ENCODE data around the gene ERFE.

Gene ERFE

DNA sequence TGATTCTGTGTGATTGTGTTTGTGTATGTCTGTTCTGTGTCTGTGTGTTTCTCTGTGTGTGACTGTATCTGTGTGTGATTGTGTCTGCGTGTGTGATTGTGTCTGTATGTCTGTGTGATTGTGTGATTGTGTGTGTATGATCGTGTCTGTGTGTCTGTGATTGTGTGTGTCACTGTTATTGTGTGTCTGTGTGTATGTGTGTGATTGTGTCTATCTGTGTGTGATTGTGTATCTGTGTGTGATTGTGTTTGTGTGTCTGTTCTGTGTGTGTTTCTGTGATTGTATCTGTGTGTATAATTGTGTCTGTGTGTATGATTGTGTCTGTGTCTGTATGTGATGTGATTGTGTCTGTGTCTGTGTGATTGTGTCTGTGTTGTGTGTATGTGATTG, 32.0 kb upstream of the ERFE start:
- DNase-seq = no peak

DNA sequence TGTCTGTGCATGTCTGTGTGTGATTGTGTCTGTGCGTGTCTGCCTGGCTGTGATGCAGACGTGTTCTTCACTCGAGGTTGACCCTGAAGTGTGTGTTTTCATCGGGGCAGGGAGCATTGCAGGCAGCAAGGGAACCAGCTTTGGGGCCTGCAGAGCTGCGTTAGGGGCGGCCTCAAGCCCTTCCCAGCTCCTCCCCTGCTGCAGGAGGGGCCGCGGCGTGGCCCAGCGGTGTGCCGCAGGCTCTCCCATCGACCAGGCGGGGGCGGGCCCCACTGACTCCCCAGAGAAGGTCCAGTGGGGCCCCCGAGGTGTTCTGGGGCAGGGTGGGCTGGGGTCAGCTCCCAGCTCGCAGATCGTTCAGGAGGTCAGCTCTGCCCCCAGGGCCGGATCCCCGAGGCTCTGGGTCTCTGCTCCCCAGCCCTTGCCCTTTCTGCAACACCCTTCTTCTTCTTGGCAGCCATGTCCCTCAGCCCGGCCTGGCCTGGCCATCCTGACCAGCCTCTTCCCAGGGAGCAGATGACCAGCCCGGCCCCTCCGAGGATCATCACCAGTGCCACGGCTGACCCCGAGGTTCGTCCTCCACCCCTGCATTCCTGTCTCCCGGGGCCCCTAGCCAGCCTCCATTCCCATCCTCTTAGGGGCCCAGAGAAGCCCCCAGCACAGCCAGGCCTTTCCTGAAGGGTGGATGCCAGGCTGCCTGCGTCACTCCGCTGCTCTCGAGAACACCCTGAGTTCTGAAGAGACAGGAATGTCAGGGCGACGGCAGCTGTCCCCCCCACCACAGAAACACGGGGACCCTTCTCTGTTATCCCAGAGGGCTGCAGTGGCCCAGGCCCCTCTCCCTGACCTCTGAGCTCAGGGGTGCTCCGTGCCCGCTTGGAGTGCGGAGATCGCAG, 31.4 kb upstream of the ERFE start:
- no peak for DNase-seq

DNA sequence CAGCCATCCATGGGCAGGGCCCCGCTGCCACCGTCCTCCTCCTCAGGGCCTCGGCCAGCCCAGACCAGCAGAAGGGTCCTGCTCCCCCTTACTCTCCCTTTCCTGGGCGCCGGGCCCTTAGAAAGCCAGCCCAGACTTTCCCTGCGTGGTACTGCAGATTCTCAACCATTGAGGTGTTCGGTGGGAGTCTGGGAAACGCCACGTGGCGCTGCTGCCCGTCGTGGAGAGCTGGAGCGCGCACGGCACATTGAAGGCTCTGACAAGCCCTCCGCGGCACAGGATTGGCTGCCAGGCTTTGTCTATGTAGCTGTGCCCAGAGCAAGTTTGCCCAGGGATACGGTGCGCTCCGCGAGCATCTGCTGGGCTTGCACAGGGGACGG, 30.7 kb upstream of the ERFE start:
- no peak for DNase-seq

DNA sequence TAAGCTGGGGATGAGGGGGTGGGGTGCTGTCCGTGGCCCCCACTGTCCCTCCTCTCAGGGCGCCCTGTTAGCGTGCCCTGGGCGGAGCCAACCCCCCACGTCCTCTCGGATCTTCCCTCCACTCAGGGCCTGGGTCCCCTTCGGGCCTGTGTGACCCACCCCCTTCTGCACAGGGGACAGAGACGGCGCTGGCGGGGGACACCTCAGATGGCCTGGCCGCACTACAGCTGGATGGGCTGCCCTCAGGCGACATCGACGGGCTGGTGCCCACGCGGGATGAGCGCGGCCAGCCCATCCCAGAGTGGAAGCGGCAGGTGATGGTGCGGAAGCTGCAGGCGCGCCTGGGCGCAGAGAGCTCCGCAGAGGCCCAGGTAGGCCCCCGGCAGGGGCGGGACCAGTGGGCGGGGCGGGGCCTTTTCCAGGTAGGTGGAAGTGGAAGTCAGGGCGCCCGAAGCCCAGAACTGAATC, 30.2 kb upstream of the ERFE start:
- DNase-seq = no peak

DNA sequence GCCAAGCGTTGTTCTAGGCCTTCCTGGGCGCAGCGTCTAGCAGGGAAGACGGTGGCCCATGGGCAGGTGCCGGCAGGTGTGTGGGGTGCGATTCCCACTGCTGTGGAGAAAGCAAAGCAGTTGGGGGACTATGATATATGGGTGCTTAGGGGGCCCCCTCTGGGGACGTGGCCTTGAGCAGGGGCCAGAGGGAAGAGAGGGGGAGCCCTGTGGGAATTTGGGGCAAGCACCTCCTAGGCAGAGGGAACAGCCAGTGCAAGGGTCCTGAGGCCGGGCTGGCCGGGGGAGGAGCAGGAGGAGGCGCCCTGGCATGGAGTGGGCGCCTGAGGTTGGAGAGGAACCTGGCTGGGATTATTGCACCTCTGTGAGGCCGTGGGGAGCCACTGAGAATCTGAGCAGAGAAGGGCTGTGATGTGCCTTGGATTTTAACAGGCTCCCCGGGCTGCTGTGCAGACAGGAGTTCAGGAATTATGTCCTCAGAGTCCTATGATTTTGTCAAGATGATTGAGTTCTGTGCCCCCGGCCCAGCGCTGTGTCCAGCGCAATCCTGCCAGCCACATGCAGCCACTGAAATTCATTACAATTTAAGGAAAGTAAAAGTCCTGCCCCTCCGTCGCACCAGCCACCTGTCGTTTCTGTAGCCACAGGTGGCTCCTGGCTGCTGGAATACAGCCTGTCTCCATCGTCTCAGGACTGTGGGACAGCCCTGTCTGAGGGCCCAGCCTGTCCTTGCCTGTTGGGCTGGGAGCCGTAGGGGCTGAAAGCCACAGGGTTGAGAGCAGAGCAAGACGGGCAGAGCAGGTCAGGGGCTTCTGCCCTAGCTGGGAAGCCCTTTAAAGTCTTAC, 29.4 kb upstream of the ERFE start:
- DNase-seq = no peak

DNA sequence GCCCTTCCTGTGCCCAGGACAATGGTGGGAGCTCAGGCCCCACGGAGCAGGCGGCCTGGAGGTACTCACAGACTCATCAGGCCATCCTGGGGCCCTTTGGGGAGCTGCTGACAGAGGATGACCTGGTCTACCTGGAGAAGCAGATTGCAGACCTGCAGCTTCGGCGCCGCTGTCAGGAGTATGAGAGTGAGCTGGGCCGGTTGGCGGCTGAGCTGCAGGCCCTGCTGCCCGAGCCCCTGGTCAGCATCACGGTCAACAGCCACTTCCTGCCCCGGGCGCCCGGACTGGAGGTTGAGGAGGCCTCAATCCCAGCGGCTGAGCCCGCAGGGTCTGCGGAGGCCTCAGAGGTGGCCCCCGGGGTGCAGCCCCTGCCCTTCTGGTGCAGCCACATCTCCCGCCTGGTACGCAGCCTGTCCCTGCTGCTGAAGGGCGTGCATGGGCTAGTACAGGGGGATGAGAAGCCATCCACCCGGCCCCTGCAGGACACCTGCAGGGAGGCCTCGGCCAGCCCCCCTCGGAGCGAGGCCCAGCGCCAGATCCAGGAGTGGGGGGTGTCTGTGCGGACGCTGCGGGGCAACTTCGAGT, 28.6 kb upstream of the ERFE start:
- DNase-seq = no peak

DNA sequence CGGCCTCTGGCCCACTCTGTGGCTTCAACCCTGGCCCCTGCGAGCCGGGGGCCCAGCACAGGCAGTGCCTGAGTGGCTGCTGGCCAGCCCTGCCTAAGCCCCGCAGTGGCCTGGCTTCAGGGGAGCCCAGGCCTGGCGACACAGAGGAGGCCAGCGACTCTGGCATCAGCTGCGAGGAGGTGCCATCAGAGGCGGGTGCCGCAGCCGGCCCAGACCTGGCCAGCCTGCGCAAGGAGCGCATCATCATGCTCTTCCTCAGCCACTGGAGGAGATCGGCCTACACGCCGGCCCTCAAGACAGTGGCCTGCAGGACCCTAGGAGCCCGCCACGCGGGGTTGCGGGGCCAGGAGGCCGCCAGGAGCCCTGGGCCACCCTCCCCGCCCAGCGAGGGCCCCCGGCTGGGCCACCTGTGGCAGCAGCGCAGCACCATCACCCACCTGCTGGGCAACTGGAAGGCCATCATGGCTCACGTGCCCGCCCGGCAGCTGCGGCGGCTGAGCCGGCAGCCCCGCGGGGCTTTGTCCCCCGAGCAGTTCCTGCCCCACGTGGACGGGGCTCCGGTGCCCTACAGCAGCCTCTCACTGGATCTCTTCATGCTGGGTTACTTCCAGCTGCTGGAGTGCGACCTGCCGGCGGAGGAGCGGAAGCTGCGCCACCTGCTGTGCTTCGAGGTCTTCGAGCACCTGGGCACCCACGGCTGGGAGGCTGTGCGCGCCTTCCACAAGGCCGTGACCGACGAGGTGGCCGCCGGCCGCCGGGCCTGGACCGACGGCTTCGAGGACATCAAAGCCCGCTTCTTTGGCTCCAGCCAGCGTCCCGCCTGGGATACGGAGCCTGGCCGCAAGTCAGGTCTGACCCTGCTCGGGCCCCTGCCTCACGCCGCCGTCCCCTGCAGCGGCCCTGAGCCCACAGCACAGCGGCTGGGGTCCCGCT, 27.8 kb upstream of the ERFE start:
- DNase-seq = no peak

DNA sequence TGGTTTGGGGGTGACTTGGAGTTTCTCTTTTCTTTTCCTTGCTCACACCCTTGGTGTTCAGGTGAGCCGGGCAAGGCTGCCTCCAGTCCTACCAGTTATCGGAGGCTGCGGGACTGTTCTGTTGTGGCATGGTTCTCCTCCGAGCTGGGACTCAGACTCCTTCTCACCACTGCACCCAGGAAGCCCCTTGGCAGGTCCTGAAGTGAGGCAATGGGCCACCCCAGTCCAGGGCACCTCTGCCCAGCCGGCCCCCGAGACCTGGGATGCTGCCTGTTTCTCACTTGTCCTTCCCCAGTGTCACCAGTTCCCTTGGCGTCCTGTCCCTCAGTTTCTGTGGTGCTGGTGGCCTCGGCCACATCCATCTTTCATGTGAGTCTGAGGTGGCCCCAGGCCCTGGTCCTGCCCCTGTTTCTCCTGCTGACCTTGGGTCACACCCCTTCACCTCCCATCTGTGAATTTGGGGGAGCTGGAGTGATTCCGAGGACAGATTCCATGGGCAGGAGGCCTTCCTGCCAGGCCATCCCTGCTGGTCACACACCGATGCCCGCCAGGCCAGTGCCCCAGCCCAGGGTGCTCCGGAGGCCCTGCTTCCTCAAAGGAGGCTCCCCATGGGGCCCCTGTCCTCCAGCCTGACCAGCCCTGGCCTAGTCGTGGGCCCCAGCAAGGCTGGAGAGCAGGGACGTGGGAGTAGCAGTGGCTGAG, 26.9 kb upstream of the ERFE start:
- DNase-seq = no peak

DNA sequence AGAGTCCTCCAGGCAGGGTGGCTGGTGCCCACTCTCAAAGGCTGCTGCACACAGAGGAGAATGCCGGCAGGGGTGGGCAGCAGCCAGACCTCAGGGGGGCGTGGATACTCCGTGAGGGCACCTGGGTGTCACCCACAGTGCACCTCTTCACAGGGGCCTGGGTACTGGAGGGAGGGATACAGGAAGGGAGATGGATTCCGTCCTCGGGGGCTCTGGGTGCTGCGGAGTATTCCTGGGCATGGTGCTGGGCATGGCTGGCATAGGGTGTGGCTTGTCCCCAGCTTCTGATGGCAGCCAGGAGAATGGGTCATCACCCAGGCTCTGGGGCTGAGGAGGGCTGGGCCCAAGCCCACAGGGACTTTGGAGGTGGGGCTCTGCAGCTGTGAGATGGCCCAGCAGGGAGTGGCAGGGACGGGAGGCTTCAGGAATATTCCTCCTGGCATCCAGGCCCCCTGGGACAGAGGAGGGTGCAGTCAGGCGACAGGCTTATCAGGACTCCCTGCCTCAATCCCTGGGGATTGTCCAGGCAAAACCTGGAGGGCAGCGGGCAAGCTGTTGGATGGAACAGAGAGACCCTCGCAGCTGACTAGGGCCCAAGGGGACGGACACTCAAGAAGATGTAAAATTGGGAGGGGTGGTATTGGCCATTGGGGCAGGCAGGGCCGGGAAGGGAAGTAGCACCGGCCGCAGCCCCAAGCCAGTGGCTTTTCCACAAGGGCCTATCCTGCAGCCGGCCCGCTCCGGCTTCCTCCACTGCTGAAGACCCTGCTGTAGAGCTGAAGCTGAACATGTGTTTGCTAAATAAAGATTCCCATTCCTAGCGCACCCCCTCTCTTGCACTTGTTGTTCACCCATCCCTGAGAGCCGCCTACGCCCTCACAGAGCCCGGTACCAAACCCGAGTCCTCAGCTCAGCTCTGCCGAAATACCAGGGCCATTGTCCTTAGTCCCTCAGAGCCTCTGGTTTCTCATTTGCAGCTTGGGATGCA, 26.0 kb upstream of the ERFE start:
- no peak for DNase-seq

DNA sequence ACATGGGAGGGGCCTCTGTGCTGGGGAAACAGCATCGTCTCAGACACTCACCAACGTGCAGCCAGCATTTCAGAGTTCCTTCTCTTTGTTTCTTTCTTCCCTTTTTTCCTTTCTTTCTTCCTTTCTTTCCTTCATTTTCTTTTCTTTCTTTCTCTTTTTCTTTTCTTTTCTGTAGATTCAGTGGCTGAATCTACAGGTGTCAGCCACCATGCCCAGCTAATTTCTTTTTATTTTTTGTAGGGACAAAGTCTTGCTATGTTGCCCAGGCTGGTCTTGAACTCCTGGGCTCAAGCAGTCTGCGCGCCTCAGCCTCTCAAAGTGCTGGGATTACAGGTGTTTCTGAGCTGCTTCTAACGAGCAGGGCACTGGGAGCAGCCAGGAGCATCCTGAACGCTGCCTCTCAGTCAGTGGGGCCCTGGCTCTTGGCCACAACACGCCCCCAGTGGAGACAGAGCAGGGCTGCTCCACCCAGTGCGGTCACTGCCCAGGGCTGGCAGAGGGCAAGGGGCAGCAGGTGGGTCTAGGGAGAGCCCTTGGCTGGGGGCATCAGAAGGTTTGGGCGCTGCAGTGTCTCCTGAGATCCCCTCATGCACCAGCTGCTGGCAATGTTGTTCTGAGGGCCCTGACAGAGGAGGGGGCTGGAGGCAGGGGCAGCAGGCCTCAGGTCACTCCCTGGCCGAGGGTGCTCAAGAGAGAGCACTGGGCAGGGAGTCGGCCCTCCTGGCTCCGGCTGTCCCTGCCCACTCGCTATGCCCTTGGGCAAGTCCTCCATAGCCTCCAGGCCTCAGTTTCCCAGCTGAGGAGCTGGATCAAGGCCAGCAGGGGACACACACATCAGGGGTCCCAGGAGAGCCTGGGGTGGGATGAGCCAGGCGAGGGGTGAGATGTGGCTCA, 25.0 kb upstream of the ERFE start:
- DNase-seq = no peak

DNA sequence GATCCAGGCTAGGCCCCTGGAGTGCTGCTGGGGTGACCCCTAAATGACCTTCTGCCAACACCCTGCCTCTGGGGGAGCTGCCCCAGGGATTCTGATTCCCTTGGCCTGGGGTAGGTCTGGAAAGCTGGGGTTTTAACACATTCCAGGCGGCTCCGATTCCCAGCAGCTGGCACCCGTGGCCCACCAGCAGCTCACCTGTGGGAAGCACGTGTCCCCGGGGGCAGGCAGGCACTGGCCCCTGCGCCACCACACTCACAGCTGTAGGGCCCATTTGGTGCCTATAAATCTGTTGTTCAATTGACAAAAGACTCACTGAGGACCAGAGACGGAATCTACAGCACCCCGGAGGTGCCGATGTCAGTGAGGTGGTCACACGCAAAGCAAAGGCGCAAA, 24.4 kb upstream of the ERFE start:
- DNase-seq = no peak

DNA sequence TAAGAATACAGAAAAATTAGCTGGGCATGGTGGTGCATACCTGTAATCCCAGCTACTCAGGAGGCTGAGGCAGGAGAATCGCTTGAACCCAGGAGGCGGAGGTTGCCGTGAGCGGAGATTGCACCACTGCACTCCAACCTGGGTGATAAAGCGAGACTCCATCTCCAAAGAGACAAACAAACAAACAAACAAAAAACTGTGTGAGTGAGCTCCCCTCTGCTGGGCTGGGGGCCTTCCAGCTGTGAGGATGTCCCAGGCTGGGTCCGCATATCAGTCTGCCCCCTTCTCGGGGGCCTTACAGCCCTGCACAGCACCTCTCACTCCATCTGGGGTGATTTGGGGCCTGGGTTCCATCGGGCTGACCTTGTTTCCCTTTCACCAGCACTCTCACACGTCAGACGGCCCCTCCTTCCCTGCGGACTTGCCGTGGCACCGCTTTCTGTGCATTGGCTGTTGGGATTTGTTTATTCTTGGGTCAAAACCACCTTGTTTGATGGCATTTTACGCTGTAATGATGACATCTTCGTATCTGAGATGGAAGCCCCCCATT, 23.1 kb upstream of the ERFE start:
- DNase-seq = no peak

DNA sequence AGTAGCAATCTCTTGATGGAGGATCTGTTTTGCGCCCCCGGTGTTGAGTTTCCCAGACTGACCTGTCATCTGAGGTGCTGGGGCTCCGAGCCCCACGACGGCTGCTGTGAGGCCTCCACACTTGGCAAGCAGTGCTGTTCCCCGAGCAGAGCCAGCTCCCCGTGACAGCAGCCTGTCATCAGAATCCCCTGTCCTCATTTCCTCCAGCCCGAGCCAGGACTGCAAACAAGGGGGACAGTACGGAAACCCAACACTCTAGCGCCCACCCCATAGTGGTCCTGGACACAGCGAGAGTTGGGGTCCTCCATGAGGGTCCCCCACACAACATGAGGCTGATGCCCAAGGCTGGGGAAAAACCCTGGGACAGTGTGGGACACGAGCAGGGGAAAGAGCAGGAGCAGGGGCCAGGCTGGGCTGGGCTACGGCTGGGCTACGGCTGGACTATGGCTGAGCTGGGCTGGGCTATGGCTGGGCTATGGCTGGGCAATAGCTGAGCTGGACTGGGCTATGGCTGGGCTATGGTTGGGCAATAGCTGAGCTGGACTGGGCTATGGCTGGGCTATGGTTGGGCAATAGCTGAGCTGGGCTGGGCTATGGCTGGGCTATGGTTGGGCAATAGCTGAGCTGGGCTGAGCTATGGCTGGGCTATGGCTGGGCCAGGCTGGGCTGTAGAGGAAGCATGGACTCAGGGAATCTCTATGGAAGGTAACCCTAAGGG, 21.8 kb upstream of the ERFE start:
- DNase-seq = no peak

DNA sequence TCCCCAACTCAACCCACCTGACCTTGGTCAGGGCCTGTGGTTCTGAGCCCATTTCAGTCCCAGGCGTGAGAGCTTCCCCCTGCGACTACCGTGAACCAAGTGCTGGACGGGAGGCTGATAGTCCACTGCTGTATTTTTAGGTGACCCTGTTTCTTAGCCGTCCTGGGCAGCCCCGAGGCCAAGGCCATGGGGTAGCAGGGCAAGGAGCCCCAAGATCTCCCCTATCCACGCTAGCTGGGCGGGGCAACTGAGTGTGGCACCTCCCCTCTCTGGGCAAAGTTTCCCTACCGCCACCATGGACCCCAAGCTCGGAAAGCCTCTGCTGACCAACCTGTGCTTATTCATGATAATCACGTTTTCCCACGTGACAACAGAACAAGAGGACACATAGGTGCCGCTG, 20.9 kb upstream of the ERFE start:
- no peak for DNase-seq

DNA sequence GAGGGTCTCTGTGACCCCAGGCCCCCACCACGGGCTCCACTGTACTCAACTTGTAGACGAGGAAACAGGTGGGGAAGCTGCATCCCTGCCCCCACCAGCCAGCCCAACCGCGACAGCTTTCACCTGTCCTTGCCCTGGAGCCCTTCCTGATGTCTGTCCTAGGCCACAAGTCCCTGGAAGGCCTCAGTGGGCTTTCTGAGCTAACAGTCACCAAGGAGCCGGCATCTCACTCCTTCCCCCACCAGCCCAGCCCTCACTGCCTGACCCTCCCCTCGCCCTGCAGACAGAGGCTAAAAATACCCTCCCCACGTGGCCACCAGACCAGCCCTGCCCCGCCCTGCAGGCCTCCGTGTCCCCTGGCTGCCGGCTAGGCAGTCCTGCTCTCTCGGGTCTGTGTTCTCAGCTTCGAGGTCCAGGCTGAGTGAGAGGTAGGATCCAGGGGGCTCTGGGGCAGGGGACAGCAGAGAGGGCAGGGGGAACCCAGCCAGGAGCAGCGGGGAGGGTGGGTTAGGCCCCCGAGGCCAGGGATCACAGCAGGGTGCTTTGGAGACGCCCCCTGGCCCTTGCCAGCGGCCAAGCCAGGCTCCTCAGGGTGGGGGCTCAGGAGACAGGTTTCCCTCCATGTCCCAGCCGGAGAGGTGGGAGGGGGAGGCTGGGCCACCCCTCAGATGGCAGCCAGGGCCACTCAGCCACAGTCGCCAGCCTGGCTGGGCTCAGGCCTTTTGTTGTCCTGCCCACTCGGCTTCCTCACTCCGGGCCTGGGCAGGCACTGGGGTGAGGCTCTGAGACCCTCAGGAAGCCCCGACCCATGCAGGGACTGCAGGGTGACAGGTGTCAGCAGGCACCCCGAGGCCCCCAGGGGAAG, 20.2 kb upstream of the ERFE start, which contains the start of gene KLHL30:
TSS of gene KLHL30 (plus strand) at position 338 of the 865 bp plus-strand sequence. CDS start 2,087 bp downstream, outside the sequence.
- no peak for DNase-seq

DNA sequence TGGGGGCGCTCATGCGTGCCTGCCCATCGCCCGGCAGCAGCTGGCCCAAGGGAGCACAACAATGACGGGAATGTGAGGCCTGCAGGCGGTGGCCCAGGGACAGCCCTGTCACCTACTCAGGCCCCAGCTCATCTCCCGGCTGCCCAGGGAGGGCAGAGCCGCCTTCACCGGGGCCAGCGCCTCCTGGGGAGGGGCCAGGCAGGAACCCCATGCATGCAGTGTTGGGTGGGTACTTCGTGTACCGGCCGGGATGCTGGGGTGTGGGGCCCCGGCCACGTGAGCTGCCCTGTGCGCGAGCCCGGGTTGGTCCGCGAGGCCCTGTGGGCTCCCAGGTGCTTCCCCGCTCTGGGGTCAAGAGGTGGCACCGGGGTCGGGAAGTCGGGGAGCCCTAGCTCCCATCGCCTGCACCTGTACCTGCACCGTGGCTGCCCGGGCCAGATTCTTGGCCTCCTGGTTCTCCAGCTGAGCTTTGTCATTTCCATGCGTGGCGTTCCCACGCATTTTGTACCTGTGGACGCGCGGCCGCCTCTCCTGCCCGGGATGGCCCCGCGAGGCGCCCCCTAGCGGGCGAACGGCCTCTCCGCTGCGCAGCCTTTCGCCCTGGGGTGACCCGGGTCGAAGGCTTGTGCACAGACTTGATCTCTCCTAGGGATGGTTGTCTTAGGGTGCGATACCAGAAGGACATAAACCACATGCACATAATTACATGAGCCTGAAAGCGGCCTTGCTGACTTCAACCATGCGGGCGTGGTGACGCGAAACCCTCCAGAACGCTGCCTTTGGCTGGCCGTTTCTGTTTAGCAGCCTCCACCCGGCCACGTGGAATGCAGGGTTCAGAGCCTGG, 19.4 kb upstream of the ERFE start:
- peak; percentile 28 for DNase-seq

Measured in CD4-positive, alpha-beta T cell treated with Interleukin-10 for 1 hour (primary cell).